IPS DF 4.7 (cell line): ENCODE measurements around the gene BMPR1A.
A peak's percentile ranks its signal among the peaks of the same experiment; 100 is the strongest.
"Not testable (repeated sequence)": the region's sequence is repeated elsewhere in the genome, so short reads cannot be mapped to it uniquely, and the experiment has no call there.

ENCODE experiments used
- DNase-seq: peaks from one replicate; pipeline ENCODE4 v3.0.0-alpha.2; 2013; ENCODE audit warnings: low spot score; ENCODE audit errors: extremely low read depth

BMPR1A gene

GRCh38 chr10:86940076-86940475 is 183.7 kb downstream of the BMPR1A start:
- not testable (repeated sequence) for DNase-seq

GRCh38 chr10:86940677-86941076 is 184.3 kb downstream of the BMPR1A start:
- DNase-seq, result no peak

GRCh38 chr10:86941426-86941825 is 185.0 kb downstream of the BMPR1A start:
- DNase-seq, result no peak

- no peak for DNase-seq
These were observed 185.6 kb downstream of the BMPR1A start for GRCh38 chr10:86941991-86942421.

GRCh38 chr10:86942441-86943315 is 186.3 kb downstream of the BMPR1A start:
- DNase-seq, result no peak

- DNase-seq, result no peak
These were observed 187.1 kb downstream of the BMPR1A start for GRCh38 chr10:86943316-86944030.

- DNase-seq, result no peak
These were observed 187.6 kb downstream of the BMPR1A start for GRCh38 chr10:86944031-86944419.

- no peak for DNase-seq
These were observed 188.1 kb downstream of the BMPR1A start for GRCh38 chr10:86944471-86944870.

- DNase-seq, result no peak
These were observed 188.5 kb downstream of the BMPR1A start for GRCh38 chr10:86944907-86945306.

GRCh38 chr10:86945361-86946212 is 189.2 kb downstream of the BMPR1A start:
- DNase-seq, result no peak

GRCh38 chr10:86946213-86947155 is 190.1 kb downstream of the BMPR1A start:
- no peak for DNase-seq

- DNase-seq, result not testable (repeated sequence)
These were observed 191.4 kb downstream of the BMPR1A start for GRCh38 chr10:86947806-86948205.

- no peak for DNase-seq
These were observed 193.9 kb downstream of the BMPR1A start for GRCh38 chr10:86950349-86950748.

GRCh38 chr10:86951184-86951761 is 194.9 kb downstream of the BMPR1A start:
- DNase-seq, result no peak

- no peak for DNase-seq
These were observed 195.7 kb downstream of the BMPR1A start for GRCh38 chr10:86952106-86952505.

GRCh38 chr10:86952697-86953096 is 196.3 kb downstream of the BMPR1A start:
- not testable (repeated sequence) for DNase-seq

GRCh38 chr10:86953747-86954680 is 197.6 kb downstream of the BMPR1A start:
- peak; percentile 92 for DNase-seq

- DNase-seq, result no peak
These were observed 198.5 kb downstream of the BMPR1A start for GRCh38 chr10:86954681-86955500.
